ENCODE data around the gene SLA2. TPM values are rescaled to one million over a fixed set of nuclear protein-coding genes. Genes with fewer than 3 reads are reported as not detected.

Gene SLA2
- total RNA-seq, 1 experiment from 2014 or later = 0.13 TPM

GRCh38 chr20:36585410-36586125, 60.4 kb downstream of the SLA2 start:
- POLR2A ChIA-PET = no interaction called here
- Histone ChIP-seq H3K27me3 (ENCODE audit: control insufficient read depth, insufficient read depth, low read length) (no peaks in the 10 kb centered on the region), H3K9me3 (ENCODE audit: control insufficient read depth, insufficient read depth, low read depth, low read length) (no peaks in the 10 kb centered on the region), H3K4me3 (ENCODE audit: low read depth in 2 of 2, low read length in 2 of 2) (no peak overlapping the region), H3K36me3 (ENCODE audit: control insufficient read depth, insufficient read depth, low read length) (no peaks in the 10 kb centered on the region), H3K27ac (ENCODE audit: low read length) (no peak overlapping the region), H3K4me1 (ENCODE audit: control insufficient read depth, insufficient read depth, low read length) (peaks cover 5% of the 10 kb centered on the region; the same call in 1 of the 2 replicates)
- TF ChIP-seq POLR2AphosphoS5 (IDR thresholded peaks at IDR 0.05; ENCODE audit: low read depth, low read length) (no peak), TCF7L2 (IDR thresholded peaks at IDR 0.05; ENCODE audit: low read depth, low read length) (no peak), SIN3A (IDR thresholded peaks at IDR 0.05; ENCODE audit: borderline replicate concordance, insufficient read depth, low read depth, low read length) (no peak)
- TF ChIP-seq, protein P1, sequence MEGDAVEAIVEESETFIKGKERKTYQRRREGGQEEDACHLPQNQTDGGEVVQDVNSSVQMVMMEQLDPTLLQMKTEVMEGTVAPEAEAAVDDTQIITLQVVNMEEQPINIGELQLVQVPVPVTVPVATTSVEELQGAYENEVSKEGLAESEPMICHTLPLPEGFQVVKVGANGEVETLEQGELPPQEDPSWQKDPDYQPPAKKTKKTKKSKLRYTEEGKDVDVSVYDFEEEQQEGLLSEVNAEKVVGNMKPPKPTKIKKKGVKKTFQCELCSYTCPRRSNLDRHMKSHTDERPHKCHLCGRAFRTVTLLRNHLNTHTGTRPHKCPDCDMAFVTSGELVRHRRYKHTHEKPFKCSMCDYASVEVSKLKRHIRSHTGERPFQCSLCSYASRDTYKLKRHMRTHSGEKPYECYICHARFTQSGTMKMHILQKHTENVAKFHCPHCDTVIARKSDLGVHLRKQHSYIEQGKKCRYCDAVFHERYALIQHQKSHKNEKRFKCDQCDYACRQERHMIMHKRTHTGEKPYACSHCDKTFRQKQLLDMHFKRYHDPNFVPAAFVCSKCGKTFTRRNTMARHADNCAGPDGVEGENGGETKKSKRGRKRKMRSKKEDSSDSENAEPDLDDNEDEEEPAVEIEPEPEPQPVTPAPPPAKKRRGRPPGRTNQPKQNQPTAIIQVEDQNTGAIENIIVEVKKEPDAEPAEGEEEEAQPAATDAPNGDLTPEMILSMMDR (IDR thresholded peaks at IDR 0.05) = no peak
- TF ChIP-seq, protein P2, sequence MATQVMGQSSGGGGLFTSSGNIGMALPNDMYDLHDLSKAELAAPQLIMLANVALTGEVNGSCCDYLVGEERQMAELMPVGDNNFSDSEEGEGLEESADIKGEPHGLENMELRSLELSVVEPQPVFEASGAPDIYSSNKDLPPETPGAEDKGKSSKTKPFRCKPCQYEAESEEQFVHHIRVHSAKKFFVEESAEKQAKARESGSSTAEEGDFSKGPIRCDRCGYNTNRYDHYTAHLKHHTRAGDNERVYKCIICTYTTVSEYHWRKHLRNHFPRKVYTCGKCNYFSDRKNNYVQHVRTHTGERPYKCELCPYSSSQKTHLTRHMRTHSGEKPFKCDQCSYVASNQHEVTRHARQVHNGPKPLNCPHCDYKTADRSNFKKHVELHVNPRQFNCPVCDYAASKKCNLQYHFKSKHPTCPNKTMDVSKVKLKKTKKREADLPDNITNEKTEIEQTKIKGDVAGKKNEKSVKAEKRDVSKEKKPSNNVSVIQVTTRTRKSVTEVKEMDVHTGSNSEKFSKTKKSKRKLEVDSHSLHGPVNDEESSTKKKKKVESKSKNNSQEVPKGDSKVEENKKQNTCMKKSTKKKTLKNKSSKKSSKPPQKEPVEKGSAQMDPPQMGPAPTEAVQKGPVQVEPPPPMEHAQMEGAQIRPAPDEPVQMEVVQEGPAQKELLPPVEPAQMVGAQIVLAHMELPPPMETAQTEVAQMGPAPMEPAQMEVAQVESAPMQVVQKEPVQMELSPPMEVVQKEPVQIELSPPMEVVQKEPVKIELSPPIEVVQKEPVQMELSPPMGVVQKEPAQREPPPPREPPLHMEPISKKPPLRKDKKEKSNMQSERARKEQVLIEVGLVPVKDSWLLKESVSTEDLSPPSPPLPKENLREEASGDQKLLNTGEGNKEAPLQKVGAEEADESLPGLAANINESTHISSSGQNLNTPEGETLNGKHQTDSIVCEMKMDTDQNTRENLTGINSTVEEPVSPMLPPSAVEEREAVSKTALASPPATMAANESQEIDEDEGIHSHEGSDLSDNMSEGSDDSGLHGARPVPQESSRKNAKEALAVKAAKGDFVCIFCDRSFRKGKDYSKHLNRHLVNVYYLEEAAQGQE (IDR thresholded peaks at IDR 0.05; ENCODE audit: insufficient read depth in 1 of 2, low read depth in 2 of 2, low read length in 1 of 2) = no peak
- in situ Hi-C loops (cut with HindIII; ENCODE audit: low pct_unique_long_range_greater_than_20kb, low sequenced_read_pairs) (no loop called here), intact Hi-C loops (cut with micrococcal nuclease; ENCODE audit: unreplicated experiment) (no loop called here)
- no TSS peak for BruUV-seq (replicated peaks)
- CTCF ChIA-PET = no interaction called here
- ATAC-seq (no peak; the same call in 1 of the 2 replicates), DNase-seq (ENCODE audit: low read depth, low spot score) (no peak)

DNA sequence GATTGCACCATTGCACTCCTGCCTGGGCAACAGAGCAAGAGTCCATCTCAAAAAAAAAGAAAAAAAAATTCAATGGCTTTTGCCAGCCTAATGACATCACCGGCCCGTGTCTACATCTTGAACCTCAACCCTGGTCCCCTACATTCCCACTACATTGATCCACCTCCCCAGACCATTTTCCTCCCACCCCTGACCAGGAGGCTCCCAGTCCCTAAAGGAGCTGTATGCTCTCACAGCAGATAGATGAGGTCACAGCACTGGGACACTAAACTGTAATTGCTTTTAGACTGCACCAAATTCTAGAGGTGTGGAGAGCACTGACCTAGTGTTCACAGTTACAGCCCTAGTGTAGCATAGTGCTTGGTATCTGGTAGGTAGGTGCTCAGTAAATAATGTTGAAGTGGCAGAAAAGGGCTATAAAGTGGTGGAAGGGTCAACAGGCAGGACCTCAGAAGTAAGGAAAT, 61.9 kb downstream of the SLA2 start:
- no TSS peak for BruUV-seq (replicated peaks)
- H3K9me3 ChIP-seq (ENCODE audit: control insufficient read depth, insufficient read depth, low read depth, low read length) = no peaks in the 10 kb centered on the region
- TF ChIP-seq, protein P2 (IDR thresholded peaks at IDR 0.05; ENCODE audit: insufficient read depth in 1 of 2, low read depth in 2 of 2, low read length in 1 of 2) = no peak
- no peak for TF ChIP-seq TCF7L2 (IDR thresholded peaks at IDR 0.05; ENCODE audit: low read depth, low read length)
- no peak for TF ChIP-seq SIN3A (IDR thresholded peaks at IDR 0.05; ENCODE audit: borderline replicate concordance, insufficient read depth, low read depth, low read length)
- no peak for TF ChIP-seq POLR2AphosphoS5 (IDR thresholded peaks at IDR 0.05; ENCODE audit: low read depth, low read length)
- TF ChIP-seq, protein P1 (IDR thresholded peaks at IDR 0.05) = no peak
- H3K27ac ChIP-seq (ENCODE audit: low read length) = no peak overlapping the region
- H3K36me3 ChIP-seq (ENCODE audit: control insufficient read depth, insufficient read depth, low read length) = no peaks in the 10 kb centered on the region
- no peaks in the 10 kb centered on the region for H3K27me3 ChIP-seq (ENCODE audit: control insufficient read depth, insufficient read depth, low read length)
- H3K4me1 ChIP-seq (ENCODE audit: control insufficient read depth, insufficient read depth, low read length) = peaks cover 5% of the 10 kb centered on the region; the same call in 1 of the 2 replicates
- no peak for DNase-seq (ENCODE audit: low read depth, low spot score)
- intact Hi-C loops (cut with micrococcal nuclease; ENCODE audit: unreplicated experiment) (no loop called here), in situ Hi-C loops (cut with HindIII; ENCODE audit: low pct_unique_long_range_greater_than_20kb, low sequenced_read_pairs) (no loop called here)
- ChIA-PET POLR2A (interaction anchor here (0.6 kb wide), 1 partner anchor 48 kb away, joined by 4 read pairs; no protein-coding TSS in a partner anchor), CTCF (interaction anchor here (0.6 kb wide), 1 partner anchor 293 kb away, joined by 5 read pairs; no protein-coding TSS in a partner anchor)
- H3K4me3 ChIP-seq (ENCODE audit: low read depth in 2 of 2, low read length in 2 of 2) = no peak overlapping the region
- ATAC-seq = no peak
